SK-N-SH treated with all-trans-retinoic acid at 6 μM for 48 hours (cell line): ENCODE measurements around the gene GNA12.

ENCODE experiments used
- CREB5 ChIP-seq: fragments of 250-450 bp; sonication (Bioruptor Pico); IDR thresholded peaks from 2 replicates; pipeline ENCODE4 v1.5.1; 2020; ENCODE audit warnings: low read depth, mild to moderate bottlenecking, moderate library complexity
- CSDC2 ChIP-seq: fragments of 250-450 bp; sonication (Bioruptor Pico); IDR thresholded peaks from 2 replicates; pipeline ENCODE4 v1.5.0; 2020; ENCODE audit warnings: mild to moderate bottlenecking, moderate library complexity
- ESRRG ChIP-seq: fragments of 250-450 bp; sonication (Bioruptor Pico); IDR thresholded peaks from 2 replicates; pipeline ENCODE4 v1.6.1; 2021; ENCODE audit warnings: mild to moderate bottlenecking
- ISL1 ChIP-seq: fragments of 250-450 bp; sonication (Bioruptor Pico); IDR thresholded peaks from 2 replicates; pipeline ENCODE4 v2.1.2; 2022; ENCODE audit warnings: mild to moderate bottlenecking, moderate library complexity
- PATZ1 ChIP-seq: fragments of 250-450 bp; sonication (Bioruptor Pico); IDR thresholded peaks from 2 replicates; pipeline ENCODE4 v1.8.0; 2020; ENCODE audit warnings: mild to moderate bottlenecking, moderate library complexity, borderline replicate concordance
- RARB ChIP-seq: fragments of 250-450 bp; sonication (Bioruptor Pico); IDR thresholded peaks from 2 replicates; pipeline ENCODE4 v1.8.0; 2021; ENCODE audit warnings: mild to moderate bottlenecking, moderate library complexity
- SNAI2 ChIP-seq: fragments of 250-450 bp; sonication (Bioruptor Pico); IDR thresholded peaks from 2 replicates; pipeline ENCODE4 v1.5.0; 2020; ENCODE audit warnings: mild to moderate bottlenecking, moderate library complexity
- ZFP3 ChIP-seq: fragments of 250-450 bp; sonication (Bioruptor Pico); IDR thresholded peaks from 2 replicates; pipeline ENCODE4 v1.5.0; 2020; ENCODE audit warnings: mild to moderate bottlenecking, moderate library complexity
- ZNF565 ChIP-seq: fragments of 450-650 bp; formaldehyde crosslinking; conservative IDR thresholded peaks from 2 replicates; pipeline ENCODE4 v1.5.0; 2020; ENCODE audit warnings: low read depth, mild to moderate bottlenecking, moderate library complexity
- ZNF70 ChIP-seq: fragments of 450-650 bp; formaldehyde crosslinking; IDR thresholded peaks from 2 replicates; pipeline ENCODE4 v1.5.0; 2020; ENCODE audit warnings: mild to moderate bottlenecking, moderate library complexity
- ZNF8 ChIP-seq: fragments of 450-650 bp; formaldehyde crosslinking; IDR thresholded peaks from 2 replicates; pipeline ENCODE4 v1.5.0; 2020; ENCODE audit warnings: mild to moderate bottlenecking, moderate library complexity

GRCh38 chr7:2691011-2691707 is 152.9 kb downstream of the GNA12 start:
- no peak for TF ChIP-seq ZNF565 (CRISPR knock-in tag)
- no peak for TF ChIP-seq ESRRG
- TF ChIP-seq ZNF70 (CRISPR knock-in tag): no peak
- TF ChIP-seq ZFP3 (CRISPR knock-in tag): no peak
- TF ChIP-seq CREB5 (CRISPR knock-in tag): no peak
- TF ChIP-seq ZNF8 (CRISPR knock-in tag): no peak
- no peak for TF ChIP-seq PATZ1 (CRISPR knock-in tag)
- TF ChIP-seq ISL1 (CRISPR knock-in tag): no peak
- TF ChIP-seq SNAI2 (CRISPR knock-in tag): no peak
- no peak for TF ChIP-seq RARB (CRISPR knock-in tag)
- TF ChIP-seq CSDC2: no peak
